Colonic mucosa (tissue), 4 donors: Measurements from ENCODE around the gene TUBA1A. TPM values are rescaled to one million over a fixed set of nuclear protein-coding genes. Genes with fewer than 3 reads are reported as not detected.

Experiments
- DNase-seq: peaks from one replicate; pipeline ENCODE4 v3.0.0-alpha.2; 2020
- H3K27ac ChIP-seq: fragments of 200-600 bp; one replicate; pipeline ENCODE4 v1.8.0; 2021
- H3K27me3 ChIP-seq: fragments of 200-600 bp; one replicate; pipeline ENCODE4 v1.8.0; 2021
- H3K36me3 ChIP-seq: fragments of 200-600 bp; one replicate; pipeline ENCODE4 v1.8.0; 2021
- H3K4me1 ChIP-seq: fragments of 200-600 bp; one replicate; pipeline ENCODE4 v1.8.0; 2021; ENCODE audit warnings: mild to moderate bottlenecking
- H3K4me3 ChIP-seq: fragments of 200-600 bp; one replicate; pipeline ENCODE4 v1.8.0; 2021
- H3K9ac ChIP-seq, 2 donors: one replicate each; pipeline ENCODE4 v1.7.0; 2013; ENCODE audit warnings: control low read depth in 2 of 2, low read depth in 2 of 2, low read length in 2 of 2
- H3K9me3 ChIP-seq: fragments of 200-600 bp; one replicate; pipeline ENCODE4 v1.8.0; 2021
- intact Hi-C: fragments of 100-400 bp; cut with DNase I; formaldehyde crosslinking; loops from one replicate; pipeline ENCODE4 v1.14.1; 2022
- total RNA-seq, 2 donors: library from RNA; stranded (reverse); fragmentation: NEBNext Ultra II Directional in 1 of 2; extraction: Animal tissue kit (Norgen Biotek cat#: 25700) in 1 of 2; gene quantifications; one replicate each; pipeline ENCODE4 v1.2.1, GENCODE V29; 2021
- TF ChIP-seq, protein P1 (sequence below): fragments of 200-600 bp; IDR thresholded peaks from one replicate; pipeline ENCODE4 v1.8.0; 2022; ENCODE audit warnings: antibody characterized with exemption, mild to moderate bottlenecking
- donor health status: healthy.
- donor health status: DM: no; HTN: no; CAD: no.
- donor health status: DM: no; HTN: no; CAD: no.

Gene TUBA1A
- total RNA-seq, 2 donors from 2014 or later: 16.9 to 70.3 TPM

DNA sequence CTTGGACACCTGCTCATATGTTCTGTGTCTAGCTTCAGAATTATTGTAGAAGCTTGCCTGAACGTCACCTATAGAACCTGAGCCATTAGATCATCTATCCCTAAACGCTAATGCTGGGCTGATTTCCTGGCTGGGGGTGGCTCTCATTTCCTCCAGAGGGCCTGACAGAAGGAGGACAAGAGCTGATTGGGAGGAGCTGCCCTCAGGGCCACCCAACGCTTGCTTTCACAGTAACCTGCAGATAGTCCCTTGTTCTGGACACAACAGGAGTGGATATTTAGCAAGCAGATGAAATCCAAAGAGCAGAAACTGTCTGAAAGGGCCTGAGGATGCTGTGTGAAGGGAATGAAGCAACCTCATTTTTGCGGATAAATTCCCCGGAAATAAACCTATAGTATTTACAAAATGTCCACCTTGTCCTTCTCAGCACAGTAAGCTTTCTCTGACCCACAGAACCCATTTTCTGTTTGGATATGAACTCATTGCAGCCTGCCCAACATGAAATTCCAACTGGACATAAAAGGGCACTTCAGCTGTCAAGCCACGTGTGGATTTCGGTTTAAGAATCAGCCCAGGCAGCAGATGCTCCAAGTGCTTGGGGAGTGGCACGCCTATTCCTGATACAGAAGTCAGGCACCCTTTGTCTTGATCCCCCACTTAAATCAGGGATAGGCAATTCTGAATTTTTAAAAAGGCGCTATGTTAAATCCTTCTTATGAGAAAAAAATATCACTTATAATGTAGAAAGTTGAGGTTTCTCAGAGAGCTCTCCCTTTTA, 43.2 kb upstream of the TUBA1A start:
- DNase-seq: no peak

DNA sequence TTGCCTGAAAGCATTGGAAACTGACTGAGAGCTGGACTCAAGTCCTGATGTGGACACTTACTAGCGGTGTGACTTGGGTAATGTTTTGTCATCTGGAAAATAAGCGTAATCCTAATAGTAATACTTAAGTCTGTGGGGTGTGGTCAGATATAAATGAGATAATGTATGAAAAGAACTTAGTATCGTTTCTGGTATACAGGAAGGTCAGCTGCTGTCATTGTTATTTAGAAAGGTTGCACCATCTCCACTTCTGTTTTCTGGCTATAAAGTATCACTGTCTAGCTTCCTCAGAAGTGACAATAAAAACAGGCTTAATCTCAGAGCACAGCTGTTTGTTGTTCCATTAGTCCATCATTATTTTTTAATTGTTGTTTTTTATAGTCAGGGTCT, 41.9 kb upstream of the TUBA1A start:
- Histone ChIP-seq H3K36me3 (no peaks in the 10 kb centered on the region), H3K9ac (no peak overlapping the region), H3K4me1 (no peaks in the 10 kb centered on the region), H3K4me3 (no peak overlapping the region), H3K9me3 (no peaks in the 10 kb centered on the region), H3K27me3 (no peaks in the 10 kb centered on the region), H3K27ac (peak overlapping the region; percentile 0)
- intact Hi-C loops: loop anchor here (5.0 kb wide), 1 partner anchor 43 kb away; the partner anchor contains the start of gene TUBA1A
- no peak for DNase-seq
- TF ChIP-seq, protein P1, sequence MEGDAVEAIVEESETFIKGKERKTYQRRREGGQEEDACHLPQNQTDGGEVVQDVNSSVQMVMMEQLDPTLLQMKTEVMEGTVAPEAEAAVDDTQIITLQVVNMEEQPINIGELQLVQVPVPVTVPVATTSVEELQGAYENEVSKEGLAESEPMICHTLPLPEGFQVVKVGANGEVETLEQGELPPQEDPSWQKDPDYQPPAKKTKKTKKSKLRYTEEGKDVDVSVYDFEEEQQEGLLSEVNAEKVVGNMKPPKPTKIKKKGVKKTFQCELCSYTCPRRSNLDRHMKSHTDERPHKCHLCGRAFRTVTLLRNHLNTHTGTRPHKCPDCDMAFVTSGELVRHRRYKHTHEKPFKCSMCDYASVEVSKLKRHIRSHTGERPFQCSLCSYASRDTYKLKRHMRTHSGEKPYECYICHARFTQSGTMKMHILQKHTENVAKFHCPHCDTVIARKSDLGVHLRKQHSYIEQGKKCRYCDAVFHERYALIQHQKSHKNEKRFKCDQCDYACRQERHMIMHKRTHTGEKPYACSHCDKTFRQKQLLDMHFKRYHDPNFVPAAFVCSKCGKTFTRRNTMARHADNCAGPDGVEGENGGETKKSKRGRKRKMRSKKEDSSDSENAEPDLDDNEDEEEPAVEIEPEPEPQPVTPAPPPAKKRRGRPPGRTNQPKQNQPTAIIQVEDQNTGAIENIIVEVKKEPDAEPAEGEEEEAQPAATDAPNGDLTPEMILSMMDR: no peak

More for the DNA sequence above, 43.2 kb upstream of the TUBA1A start:
- TF ChIP-seq, protein P1: no peak
- no peak overlapping the region for H3K9ac ChIP-seq
- no peaks in the 10 kb centered on the region for H3K27me3 ChIP-seq
- H3K36me3 ChIP-seq: no peaks in the 10 kb centered on the region
- intact Hi-C loops: loop anchor here (5.0 kb wide), 1 partner anchor 45 kb away; the partner anchor contains the start of gene TUBA1A
- no peak overlapping the region for H3K4me3 ChIP-seq
- H3K27ac ChIP-seq: peak overlapping the region; percentile 85
- no peaks in the 10 kb centered on the region for H3K9me3 ChIP-seq
- no peaks in the 10 kb centered on the region for H3K4me1 ChIP-seq

DNA sequence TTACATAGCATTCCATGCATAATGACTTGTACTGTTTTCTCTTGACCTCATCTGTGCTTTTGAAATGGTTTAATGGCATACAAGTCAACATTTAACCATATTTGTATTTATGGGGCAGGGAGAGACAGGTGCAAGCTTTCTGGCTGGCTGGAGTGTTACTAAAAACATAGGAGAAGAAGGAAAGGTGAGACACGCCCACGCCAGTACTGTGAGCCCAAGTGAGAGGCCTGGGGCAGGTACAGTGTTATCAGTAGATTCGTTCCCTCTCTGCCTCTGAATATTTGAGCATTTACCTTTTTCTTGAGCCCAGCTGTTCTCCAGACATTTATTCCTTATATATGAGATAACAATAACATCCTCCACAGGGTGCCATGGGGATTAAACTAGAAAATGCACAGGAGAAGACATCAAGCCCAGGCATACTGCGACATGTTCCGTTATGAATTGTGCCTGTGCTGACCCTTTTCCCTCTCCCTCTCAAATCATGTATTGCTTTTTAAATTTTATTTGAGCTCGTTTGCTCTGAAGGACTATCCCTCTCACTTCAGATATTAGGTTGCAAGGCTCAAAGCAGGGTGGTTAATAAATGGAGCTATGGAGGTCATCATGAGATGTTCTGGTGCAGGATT, 41.4 kb upstream of the TUBA1A start:
- Histone ChIP-seq H3K4me3 (no peak overlapping the region), H3K9ac (no peak overlapping the region), H3K36me3 (no peaks in the 10 kb centered on the region), H3K27ac (no peak overlapping the region), H3K9me3 (no peaks in the 10 kb centered on the region), H3K4me1 (no peaks in the 10 kb centered on the region), H3K27me3 (no peaks in the 10 kb centered on the region)
- DNase-seq: no peak
- TF ChIP-seq, protein P1: no peak
- intact Hi-C loops: loop anchor here (5.0 kb wide), 1 partner anchor 43 kb away; the partner anchor contains the start of gene TUBA1A

DNA sequence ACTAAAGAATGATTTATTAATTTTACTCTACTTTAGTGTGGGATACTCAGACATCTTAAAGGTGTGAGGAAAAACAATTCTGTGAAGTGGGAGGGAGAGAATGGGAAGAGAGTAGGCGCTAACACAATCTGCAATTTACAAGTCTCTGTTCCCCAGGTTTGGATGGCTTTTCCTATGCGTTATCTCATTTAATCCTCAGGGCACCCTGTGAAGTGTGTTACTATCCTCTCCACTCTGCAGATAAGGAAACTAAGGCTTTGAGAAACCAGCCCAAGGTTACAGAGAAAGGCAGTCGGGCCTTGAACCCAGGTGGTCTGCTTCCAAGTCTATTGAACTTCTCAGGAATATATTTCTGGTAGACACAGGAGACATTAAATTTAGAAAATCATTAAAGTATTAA, 39.8 kb upstream of the TUBA1A start:
- intact Hi-C loops: no loop called here
- Histone ChIP-seq H3K27me3 (no peaks in the 10 kb centered on the region), H3K27ac (no peak overlapping the region), H3K4me1 (no peaks in the 10 kb centered on the region), H3K4me3 (no peak overlapping the region), H3K9me3 (no peaks in the 10 kb centered on the region), H3K36me3 (no peaks in the 10 kb centered on the region), H3K9ac (no peak overlapping the region)
- TF ChIP-seq, protein P1: no peak
- DNase-seq: no peak

DNA sequence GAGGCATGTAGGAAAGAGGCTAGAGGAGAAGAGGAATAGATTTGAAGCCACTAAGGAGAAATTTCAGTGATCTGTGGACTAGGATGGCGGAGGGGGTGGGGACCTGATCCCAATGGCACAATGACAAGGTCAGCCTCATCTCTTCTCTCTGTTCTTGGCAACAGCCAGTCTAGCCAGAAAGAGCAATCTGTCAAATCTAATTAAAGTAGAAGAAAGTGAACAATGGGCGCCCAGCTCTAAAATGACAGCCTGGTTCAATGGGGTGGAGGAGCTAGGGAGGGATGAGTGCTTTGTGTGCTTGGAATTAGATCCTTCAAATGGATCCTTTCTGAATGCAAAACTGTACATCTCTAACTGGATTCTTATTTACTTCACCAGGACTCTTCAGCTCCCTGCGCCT, 38.8 kb upstream of the TUBA1A start:
- H3K4me1 ChIP-seq: no peaks in the 10 kb centered on the region
- no peaks in the 10 kb centered on the region for H3K9me3 ChIP-seq
- H3K36me3 ChIP-seq: no peaks in the 10 kb centered on the region
- H3K4me3 ChIP-seq: no peak overlapping the region
- no peak for DNase-seq
- intact Hi-C loops: no loop called here
- no peak overlapping the region for H3K9ac ChIP-seq
- no peaks in the 10 kb centered on the region for H3K27me3 ChIP-seq
- TF ChIP-seq, protein P1: no peak
- H3K27ac ChIP-seq: no peak overlapping the region
